HFFc6 (cell line): ENCODE data around the gene GMNC. TPM values are rescaled to one million over a fixed set of nuclear protein-coding genes. Genes with fewer than 3 reads are reported as not detected.
"Not testable (repeated sequence)": the region's sequence is repeated elsewhere in the genome, so short reads cannot be mapped to it uniquely, and the experiment has no call there.

Experiments used
- DNase-seq: peaks from one replicate; pipeline ENCODE4 v3.0.0-alpha.2; 2018
- H3K27ac Mint-ChIP-seq: 2 replicates; pipeline ENCODE4 v1.8.0; 2020; ENCODE audit warnings: mild to moderate bottlenecking, mixed read lengths
- H3K27me3 Mint-ChIP-seq: 2 replicates; pipeline ENCODE4 v1.8.0; 2021; ENCODE audit warnings: mild to moderate bottlenecking, moderate library complexity, mixed read lengths; ENCODE audit not compliant: insufficient read depth
- H3K36me3 Mint-ChIP-seq: 2 replicates; pipeline ENCODE4 v1.8.0; 2021; ENCODE audit warnings: low read depth, mixed read lengths
- H3K4me1 Mint-ChIP-seq: 2 replicates; pipeline ENCODE4 v1.8.0; 2020; ENCODE audit warnings: low read depth, mixed read lengths
- H3K4me3 Mint-ChIP-seq: 2 replicates; pipeline ENCODE4 v1.8.0; 2020; ENCODE audit warnings: mild to moderate bottlenecking, moderate library complexity, mixed read lengths
- H3K9me3 Mint-ChIP-seq: 2 replicates; pipeline ENCODE4 v1.8.0; 2020; ENCODE audit warnings: mild to moderate bottlenecking, mixed read lengths
- CTCF ChIP-seq: fragments of 200-600 bp; sonication (generic); IDR thresholded peaks from 2 replicates; pipeline ENCODE4 v1.5.0; 2021; ENCODE audit warnings: antibody characterized with exemption, mild to moderate bottlenecking
- total RNA-seq, 6 experiments: library from RNA; stranded (reverse); fragmentation: NEBNext Ultra II Directional; extraction: Animal tissue kit (Norgen Biotek cat#: 25700); gene quantifications; 2 replicates in 1 of 6; 3 replicates in 5 of 6; pipeline ENCODE4 v1.2.3, GENCODE V29; 2021

Gene GMNC
- total RNA-seq, 6 experiments from 2014 or later, result 0.07 to 0.11 TPM; not detected in 4

GRCh38 chr3:190892395-190892902, 30.0 kb upstream of the GMNC start:
- peaks cover 8% of the 10 kb centered on the region; the same call in 1 of the 2 replicates for H3K9me3 Mint-ChIP-seq
- H3K36me3 Mint-ChIP-seq, result no peaks in the 10 kb centered on the region
- no peaks in the 10 kb centered on the region for H3K4me1 Mint-ChIP-seq
- DNase-seq, result no peak
- H3K4me3 Mint-ChIP-seq, result no peak overlapping the region
- H3K27me3 Mint-ChIP-seq, result no peaks in the 10 kb centered on the region
- TF ChIP-seq CTCF, result no peak
- H3K27ac Mint-ChIP-seq, result no peak overlapping the region

- no peaks in the 10 kb centered on the region for H3K27me3 Mint-ChIP-seq
- H3K36me3 Mint-ChIP-seq, result no peaks in the 10 kb centered on the region
- no peak for TF ChIP-seq CTCF
- no peak overlapping the region for H3K27ac Mint-ChIP-seq
- H3K4me3 Mint-ChIP-seq, result no peak overlapping the region
- no peak for DNase-seq
- H3K4me1 Mint-ChIP-seq, result peaks cover 11% of the 10 kb centered on the region
- no peaks in the 10 kb centered on the region for H3K9me3 Mint-ChIP-seq
Observed at GRCh38 chr3:190886945-190887344, 24.5 kb upstream of the GMNC start.

- peak; percentile 73 for DNase-seq
- no peak overlapping the region for H3K27ac Mint-ChIP-seq
- H3K27me3 Mint-ChIP-seq, result no peaks in the 10 kb centered on the region
- H3K4me3 Mint-ChIP-seq, result no peak overlapping the region
- TF ChIP-seq CTCF, result peak; percentile 93
- peaks cover 11% of the 10 kb centered on the region for H3K4me1 Mint-ChIP-seq
- H3K36me3 Mint-ChIP-seq, result no peaks in the 10 kb centered on the region
- H3K9me3 Mint-ChIP-seq, result no peaks in the 10 kb centered on the region
Observed at GRCh38 chr3:190883973-190884832, 21.7 kb upstream of the GMNC start.

GRCh38 chr3:190883141-190883540, 20.6 kb upstream of the GMNC start:
- H3K4me3 Mint-ChIP-seq, result no peak overlapping the region
- H3K27me3 Mint-ChIP-seq, result no peaks in the 10 kb centered on the region
- no peak overlapping the region for H3K27ac Mint-ChIP-seq
- H3K4me1 Mint-ChIP-seq, result peaks cover 11% of the 10 kb centered on the region
- H3K36me3 Mint-ChIP-seq, result no peaks in the 10 kb centered on the region
- DNase-seq, result no peak
- no peaks in the 10 kb centered on the region for H3K9me3 Mint-ChIP-seq
- TF ChIP-seq CTCF, result no peak

- Mint-ChIP-seq H3K4me3 (no peak overlapping the region), H3K27ac (no peak overlapping the region), H3K27me3 (peaks cover 3% of the 10 kb centered on the region; the same call in 1 of the 2 replicates), H3K9me3 (no peaks in the 10 kb centered on the region), H3K36me3 (no peaks in the 10 kb centered on the region), H3K4me1 (no peaks in the 10 kb centered on the region)
- peak; percentile 64 for TF ChIP-seq CTCF
- no peak for DNase-seq
Observed at GRCh38 chr3:190877925-190878324, 15.4 kb upstream of the GMNC start.

GRCh38 chr3:190876433-190876832, 13.9 kb upstream of the GMNC start:
- DNase-seq, H3K4me3 Mint-ChIP-seq, H3K36me3 Mint-ChIP-seq, H3K27ac Mint-ChIP-seq, H3K9me3 Mint-ChIP-seq, H3K4me1 Mint-ChIP-seq, H3K27me3 Mint-ChIP-seq: not testable (repeated sequence)

GRCh38 chr3:190875061-190875460, 12.6 kb upstream of the GMNC start:
- not testable (repeated sequence) for H3K4me1 Mint-ChIP-seq, H3K27me3 Mint-ChIP-seq, H3K4me3 Mint-ChIP-seq, H3K9me3 Mint-ChIP-seq, H3K27ac Mint-ChIP-seq, H3K36me3 Mint-ChIP-seq, DNase-seq
